HepG2 (cell line): ENCODE data around the gene IMPG2. TPM values are rescaled to one million over a fixed set of nuclear protein-coding genes. Genes with fewer than 3 reads are reported as not detected.

Experiments used
- PHF5A ChIP-seq: IDR thresholded peaks from one replicate; pipeline ENCODE4 v1.6.1; 2018; ENCODE audit warnings: low read depth, missing genetic modification reagents; ENCODE audit not compliant: unreplicated experiment
- ZMYM4 ChIP-seq: sonication (generic); formaldehyde crosslinking; IDR thresholded peaks from 2 replicates; pipeline ENCODE4 v1.8.1; 2023; ENCODE audit warnings: mild to moderate bottlenecking, missing genetic modification reagents
- polyA plus RNA-seq, 8 experiments: library from polyadenylated mRNA; depleted of rRNA in 3 of 8; stranded (reverse) in 7 of 8; unstranded in 1 of 8; fragments of >200 nt; fragmentation: Illumina TruSeq in 4 of 8; extraction: Trizol in 4 of 8; gene quantifications; 2 replicates each; pipeline versions ENCODE4 v1.2.1 to v1.2.3, GENCODE V29; 2011 to 2016; ENCODE audit warnings: low read depth in 4 of 8, missing spikeins in 1 of 8, mixed read lengths in 1 of 8; ENCODE audit not compliant: insufficient read depth in 1 of 8
- total RNA-seq, 5 experiments: library from RNA; depleted of rRNA; stranded (reverse); fragments of >200 nt; fragmentation: Illumina TruSeq; extraction: Trizol; gene quantifications; 2 replicates each; pipeline ENCODE4 v1.2.3, GENCODE V29; 2016; ENCODE audit warnings: low read depth in 1 of 5
- TF ChIP-seq, protein P1 (sequence below), 2 experiments: sonication (generic) in 1 of 2; formaldehyde crosslinking in 1 of 2; IDR thresholded peaks; 2 replicates each; pipeline versions ENCODE4 v1.4.0 to v1.6.1; 2016 to 2020; ENCODE audit warnings: borderline replicate concordance in 1 of 2, low read depth in 1 of 2, mild to moderate bottlenecking in 1 of 2, missing genetic modification reagents in 1 of 2
- TF ChIP-seq, protein P2 (sequence below): sonication (generic); formaldehyde crosslinking; IDR thresholded peaks from 2 replicates; pipeline ENCODE4 v1.4.0; 2020; ENCODE audit warnings: missing genetic modification reagents, borderline replicate concordance

Gene IMPG2
- total and polyA plus RNA-seq, 2 of the 13 experiments (the other 11 are each of a cell fraction or from before 2014, with no cell fraction given) = 0.02 to 0.03 TPM

DNA sequence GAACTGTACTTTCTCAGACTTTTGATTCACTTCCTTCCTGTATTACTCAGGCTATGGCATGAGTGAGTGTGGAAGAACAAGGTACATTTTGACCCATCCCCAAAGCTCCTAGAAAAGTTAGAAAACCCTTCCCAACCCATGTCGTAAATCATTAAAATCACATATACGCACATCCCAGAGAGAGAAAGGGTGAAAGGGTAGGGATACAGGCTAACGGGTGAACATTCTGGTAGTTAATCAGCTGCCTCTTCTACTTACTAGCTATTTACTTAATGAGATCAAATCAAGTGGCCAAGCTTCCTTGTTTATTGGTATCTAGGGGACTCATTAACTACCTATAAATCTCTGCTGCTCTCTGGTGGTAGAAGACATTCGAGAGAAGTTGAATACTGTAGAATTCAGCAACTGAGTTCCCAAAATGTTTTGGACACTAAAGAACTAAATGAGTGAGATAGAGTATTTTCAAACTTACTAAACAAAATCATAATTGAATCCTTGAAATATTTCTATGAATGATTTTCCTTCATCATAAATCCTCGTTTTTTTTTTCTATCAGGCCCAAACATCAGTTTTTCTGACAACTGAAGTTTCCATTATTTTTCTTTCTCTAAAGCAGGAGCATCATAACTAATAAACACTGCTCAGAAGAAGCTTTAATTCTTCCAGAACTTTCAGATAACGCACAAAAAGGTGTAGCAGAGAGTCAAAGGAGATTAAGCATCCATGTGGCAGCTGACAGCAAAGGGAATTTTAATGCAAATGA is 124.2 kb downstream of the IMPG2 start (continued):
- TF ChIP-seq, protein P1, sequence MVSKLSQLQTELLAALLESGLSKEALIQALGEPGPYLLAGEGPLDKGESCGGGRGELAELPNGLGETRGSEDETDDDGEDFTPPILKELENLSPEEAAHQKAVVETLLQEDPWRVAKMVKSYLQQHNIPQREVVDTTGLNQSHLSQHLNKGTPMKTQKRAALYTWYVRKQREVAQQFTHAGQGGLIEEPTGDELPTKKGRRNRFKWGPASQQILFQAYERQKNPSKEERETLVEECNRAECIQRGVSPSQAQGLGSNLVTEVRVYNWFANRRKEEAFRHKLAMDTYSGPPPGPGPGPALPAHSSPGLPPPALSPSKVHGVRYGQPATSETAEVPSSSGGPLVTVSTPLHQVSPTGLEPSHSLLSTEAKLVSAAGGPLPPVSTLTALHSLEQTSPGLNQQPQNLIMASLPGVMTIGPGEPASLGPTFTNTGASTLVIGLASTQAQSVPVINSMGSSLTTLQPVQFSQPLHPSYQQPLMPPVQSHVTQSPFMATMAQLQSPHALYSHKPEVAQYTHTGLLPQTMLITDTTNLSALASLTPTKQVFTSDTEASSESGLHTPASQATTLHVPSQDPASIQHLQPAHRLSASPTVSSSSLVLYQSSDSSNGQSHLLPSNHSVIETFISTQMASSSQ (IDR thresholded peaks at IDR 0.05; ENCODE audit: low read depth) = no peak
- TF ChIP-seq, protein P1 (CRISPR knock-in tag; IDR thresholded peaks at IDR 0.05; ENCODE audit: borderline replicate concordance) = no peak
- TF ChIP-seq PHF5A = no peak
- no peak for TF ChIP-seq ZMYM4 (CRISPR knock-in tag)
- TF ChIP-seq, protein P2, sequence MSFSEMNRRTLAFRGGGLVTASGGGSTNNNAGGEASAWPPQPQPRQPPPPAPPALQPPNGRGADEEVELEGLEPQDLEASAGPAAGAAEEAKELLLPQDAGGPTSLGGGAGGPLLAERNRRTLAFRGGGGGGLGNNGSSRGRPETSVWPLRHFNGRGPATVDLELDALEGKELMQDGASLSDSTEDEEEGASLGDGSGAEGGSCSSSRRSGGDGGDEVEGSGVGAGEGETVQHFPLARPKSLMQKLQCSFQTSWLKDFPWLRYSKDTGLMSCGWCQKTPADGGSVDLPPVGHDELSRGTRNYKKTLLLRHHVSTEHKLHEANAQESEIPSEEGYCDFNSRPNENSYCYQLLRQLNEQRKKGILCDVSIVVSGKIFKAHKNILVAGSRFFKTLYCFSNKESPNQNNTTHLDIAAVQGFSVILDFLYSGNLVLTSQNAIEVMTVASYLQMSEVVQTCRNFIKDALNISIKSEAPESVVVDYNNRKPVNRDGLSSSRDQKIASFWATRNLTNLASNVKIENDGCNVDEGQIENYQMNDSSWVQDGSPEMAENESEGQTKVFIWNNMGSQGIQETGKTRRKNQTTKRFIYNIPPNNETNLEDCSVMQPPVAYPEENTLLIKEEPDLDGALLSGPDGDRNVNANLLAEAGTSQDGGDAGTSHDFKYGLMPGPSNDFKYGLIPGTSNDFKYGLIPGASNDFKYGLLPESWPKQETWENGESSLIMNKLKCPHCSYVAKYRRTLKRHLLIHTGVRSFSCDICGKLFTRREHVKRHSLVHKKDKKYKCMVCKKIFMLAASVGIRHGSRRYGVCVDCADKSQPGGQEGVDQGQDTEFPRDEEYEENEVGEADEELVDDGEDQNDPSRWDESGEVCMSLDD = no peak
